Measurements from ENCODE around the gene BCL6.

GRCh38 chr3:187693431-187693830 lies 51.8 kb downstream of the BCL6 start:
- TF ChIP-seq CTCF (conservative IDR thresholded peaks at IDR 0.05 in 1 of 2, IDR thresholded peaks at IDR 0.05 in 1 of 2; ENCODE audit: extremely low read depth in 1 of 2, insufficient read depth in 1 of 2, low read depth in 1 of 2, low read length in 2 of 2) (no peak), EZH2 (IDR thresholded peaks at IDR 0.05; ENCODE audit: borderline replicate concordance, low read length) (no peak)
